ENCODE data around the gene AFAP1.
A peak's percentile ranks its signal among the peaks of the same experiment; 100 is the strongest.

Gene AFAP1

GRCh38 chr4:7802093-7802726 is 137.5 kb downstream of the AFAP1 start:
- TF ChIP-seq CTCF (IDR thresholded peaks at IDR 0.05; ENCODE audit: low read depth, low read length): peak; percentile 89
- in situ Hi-C loops (cut with HindIII; ENCODE audit: low sequenced_read_pairs): no loop called here
- DNase-seq (ENCODE audit: low read depth, low spot score): peak; percentile 88
- no peak overlapping the region for H3K4me3 ChIP-seq (ENCODE audit: low read depth, low read length)

DNA sequence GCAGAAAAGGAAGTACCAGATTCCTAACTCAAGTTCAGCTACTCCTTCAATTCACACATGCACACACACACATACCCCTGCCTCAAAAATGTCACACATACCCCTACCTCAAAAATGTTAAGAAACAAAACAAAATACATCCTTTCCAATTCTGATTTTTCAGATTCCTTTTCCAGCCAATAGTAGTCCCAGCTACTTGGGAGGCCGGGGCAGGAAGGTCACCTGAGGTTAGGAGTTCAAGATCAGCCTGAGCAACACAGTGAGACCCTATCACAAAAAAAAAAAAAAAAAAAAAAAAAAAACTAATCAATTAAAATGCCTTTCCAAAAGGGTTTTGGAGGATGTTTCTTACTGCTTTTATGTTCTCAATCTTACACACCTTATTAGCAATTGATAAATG is 138.0 kb downstream of the AFAP1 start:
- TF ChIP-seq CTCF (IDR thresholded peaks at IDR 0.05; ENCODE audit: low read depth, low read length): no peak

DNA sequence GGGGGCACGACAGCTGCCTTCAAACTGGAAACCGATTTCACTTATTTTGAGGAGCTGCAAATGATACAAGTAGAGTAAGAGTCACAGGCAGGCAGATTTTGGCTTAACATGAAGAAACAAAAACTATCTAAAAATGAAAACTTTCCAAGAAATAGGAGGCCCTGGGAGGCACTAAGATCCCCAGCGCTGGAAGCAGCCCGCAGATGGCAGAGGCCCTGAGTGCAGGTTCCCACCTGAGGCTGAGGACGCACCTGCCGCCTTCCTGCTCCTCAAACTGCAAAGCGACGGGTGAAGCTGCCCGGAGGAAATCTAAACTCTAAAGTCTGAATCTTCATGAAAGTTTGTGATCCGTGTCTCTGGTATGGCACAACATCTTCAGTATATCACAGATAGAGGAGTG is 138.7 kb downstream of the AFAP1 start:
- in situ Hi-C loops (cut with HindIII; ENCODE audit: low sequenced_read_pairs): no loop called here
- TF ChIP-seq CTCF (IDR thresholded peaks at IDR 0.05; ENCODE audit: low read depth, low read length): no peak
- H3K4me3 ChIP-seq (ENCODE audit: low read depth, low read length): no peak overlapping the region
- no peak for DNase-seq (ENCODE audit: low read depth, low spot score)

More for the DNA sequence above, 138.0 kb downstream of the AFAP1 start:
- in situ Hi-C loops (cut with HindIII; ENCODE audit: low sequenced_read_pairs): no loop called here
- DNase-seq (ENCODE audit: low read depth, low spot score): no peak
- H3K4me3 ChIP-seq (ENCODE audit: low read depth, low read length): no peak overlapping the region

DNA sequence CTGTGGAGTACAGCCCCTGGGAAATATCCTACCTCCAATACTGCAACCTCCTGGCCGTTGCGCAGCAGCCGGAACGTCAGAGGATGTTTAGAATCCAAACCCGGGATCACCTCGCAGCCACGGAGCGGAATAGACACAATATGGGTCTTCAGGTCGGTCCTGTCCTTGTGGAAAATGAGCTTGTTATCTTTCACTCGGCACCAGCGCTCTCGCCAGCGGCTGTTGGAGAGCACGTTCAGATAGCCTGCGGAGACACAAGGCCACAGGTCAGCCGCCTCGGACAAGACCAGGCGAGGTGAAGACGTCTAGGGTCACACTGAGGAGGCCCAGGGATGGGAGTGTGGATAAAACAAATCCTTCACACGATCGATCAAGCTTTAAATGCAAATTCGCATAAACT is 139.3 kb downstream of the AFAP1 start:
- no peak for TF ChIP-seq CTCF (IDR thresholded peaks at IDR 0.05; ENCODE audit: low read depth, low read length)
- in situ Hi-C loops (cut with HindIII; ENCODE audit: low sequenced_read_pairs): no loop called here
- DNase-seq (ENCODE audit: low read depth, low spot score): no peak
- H3K4me3 ChIP-seq (ENCODE audit: low read depth, low read length): no peak overlapping the region

- DNase-seq (ENCODE audit: low read depth, low spot score): no peak
- in situ Hi-C loops (cut with HindIII; ENCODE audit: low sequenced_read_pairs): no loop called here
- no peak overlapping the region for H3K4me3 ChIP-seq (ENCODE audit: low read depth, low read length)
- TF ChIP-seq CTCF (IDR thresholded peaks at IDR 0.05; ENCODE audit: low read depth, low read length): no peak
Observed at GRCh38 chr4:7799736-7800135, 139.9 kb downstream of the AFAP1 start.

DNA sequence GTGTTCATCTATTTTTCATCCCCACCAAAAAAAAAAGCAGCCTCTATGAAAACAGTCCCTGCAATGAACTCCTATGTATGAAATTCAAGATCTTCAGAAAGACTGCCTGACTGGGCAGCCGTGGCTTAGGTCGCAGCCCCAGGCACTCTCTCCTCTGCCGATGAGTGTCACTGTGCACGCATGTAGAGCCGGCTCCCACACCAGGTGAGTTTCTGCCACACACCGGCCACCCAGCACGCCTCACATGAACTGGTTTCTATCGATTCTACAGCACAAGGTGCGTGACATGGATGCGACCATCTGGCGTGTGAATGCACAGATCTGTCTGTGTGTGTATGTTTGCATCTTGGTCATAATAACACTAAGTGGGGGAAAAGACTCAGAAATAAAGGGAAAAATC is 140.4 kb downstream of the AFAP1 start:
- in situ Hi-C loops (cut with HindIII; ENCODE audit: low sequenced_read_pairs): no loop called here
- H3K4me3 ChIP-seq (ENCODE audit: low read depth, low read length): no peak overlapping the region
- DNase-seq (ENCODE audit: low read depth, low spot score): no peak
- no peak for TF ChIP-seq CTCF (IDR thresholded peaks at IDR 0.05; ENCODE audit: low read depth, low read length)

Measured in astrocyte of the spinal cord (primary cell).